Brain microvascular endothelial cell (primary cell): ENCODE results near the gene DDX41.
A peak's percentile ranks its signal among the peaks of the same experiment; 100 is the strongest.

Experiments
- DNase-seq: peaks from one replicate; pipeline ENCODE4 v3.0.0-alpha.2; 2020
- H3K27ac ChIP-seq: fragments of 250-450 bp; sonication (Bioruptor Pico); 2 replicates; pipeline ENCODE4 v1.5.1; 2020; ENCODE audit warnings: mild to moderate bottlenecking, moderate library complexity
- H3K27me3 ChIP-seq: fragments of 250-450 bp; sonication (Bioruptor Pico); replicated peaks from 2 replicates; pipeline ENCODE4 v1.5.1; 2020; ENCODE audit warnings: mild to moderate bottlenecking
- H3K36me3 ChIP-seq: fragments of 250-450 bp; sonication (Bioruptor Pico); replicated peaks from 2 replicates; pipeline ENCODE4 v1.5.1; 2020; ENCODE audit warnings: mild to moderate bottlenecking
- H3K4me3 ChIP-seq: 2 replicates; pipeline ENCODE4 v1.5.1; 2011; ENCODE audit warnings: low read depth, mild to moderate bottlenecking, control low read depth, low read length, moderate library complexity
- CTCF ChIP-seq: IDR thresholded peaks from 2 replicates; pipeline ENCODE4 v1.5.1; 2011; ENCODE audit warnings: low read depth, mild to moderate bottlenecking, moderate library complexity, low read length, control low read depth, inconsistent platforms; ENCODE audit errors: missing control alignments
- in situ Hi-C: cut with HindIII; loops from 2 replicates; pipeline ENCODE4 v1.10.0; 2017; ENCODE audit warnings: low sequenced_read_pairs, low pct_ligation_motif_present

Gene DDX41

DNA sequence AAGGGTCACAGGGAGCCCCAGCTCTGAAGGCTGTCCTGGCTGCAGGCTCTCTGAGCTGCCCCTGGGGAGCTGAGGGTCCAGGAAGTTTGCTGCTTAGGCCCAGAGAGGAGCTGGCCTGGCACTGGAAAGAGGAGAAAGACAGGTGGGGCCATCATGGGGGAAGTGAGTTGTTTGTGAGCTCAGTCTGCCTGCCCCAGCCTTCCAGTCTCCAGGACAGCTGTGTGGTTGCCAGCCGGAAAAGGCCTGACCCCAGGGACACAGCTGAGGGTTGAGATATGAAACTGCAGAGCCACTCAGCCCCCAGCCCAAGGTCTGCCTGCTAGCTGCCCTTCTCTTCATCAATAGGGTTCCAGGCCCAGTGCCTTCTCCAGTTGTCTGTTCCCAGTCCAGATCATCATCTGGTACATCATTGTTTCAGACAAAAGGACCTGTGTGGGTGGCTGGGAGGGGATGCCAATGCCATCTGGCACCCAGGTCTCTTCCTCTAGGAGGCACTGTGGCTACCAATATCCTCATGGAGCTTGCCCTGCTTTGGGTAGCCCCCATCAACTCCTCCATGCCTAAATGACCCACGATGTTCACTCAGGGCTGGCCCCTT lies 4.3 kb upstream of the DDX41 start:
- TF ChIP-seq CTCF = peak; percentile 16
- Histone ChIP-seq H3K4me3 (no peak overlapping the region), H3K36me3 (peaks cover 50% of the 10 kb centered on the region), H3K27ac (no peak overlapping the region), H3K27me3 (no peaks in the 10 kb centered on the region)
- in situ Hi-C loops = no loop called here
- DNase-seq = no peak

- TF ChIP-seq CTCF = no peak
- in situ Hi-C loops = no loop called here
- no peak for DNase-seq
- no peak overlapping the region for H3K4me3 ChIP-seq
- H3K27ac ChIP-seq = no peak overlapping the region
- peaks cover 52% of the 10 kb centered on the region for H3K36me3 ChIP-seq
- no peaks in the 10 kb centered on the region for H3K27me3 ChIP-seq
Measured at GRCh38 chr5:177520271-177520670, 3.5 kb upstream of the DDX41 start.

GRCh38 chr5:177519463-177520235 lies 2.9 kb upstream of the DDX41 start:
- DNase-seq = no peak
- in situ Hi-C loops = no loop called here
- no peaks in the 10 kb centered on the region for H3K27me3 ChIP-seq
- H3K27ac ChIP-seq = no peak overlapping the region
- peaks cover 53% of the 10 kb centered on the region for H3K36me3 ChIP-seq
- TF ChIP-seq CTCF = no peak
- H3K4me3 ChIP-seq = no peak overlapping the region

- Histone ChIP-seq H3K36me3 (peaks cover 66% of the 10 kb centered on the region), H3K4me3 (peak overlapping the region; percentile 100), H3K27me3 (no peaks in the 10 kb centered on the region), H3K27ac (no peak overlapping the region)
- TF ChIP-seq CTCF = no peak
- in situ Hi-C loops = no loop called here
- DNase-seq = no peak
Measured at GRCh38 chr5:177515580-177515979, 1.2 kb downstream of the DDX41 start.

DNA sequence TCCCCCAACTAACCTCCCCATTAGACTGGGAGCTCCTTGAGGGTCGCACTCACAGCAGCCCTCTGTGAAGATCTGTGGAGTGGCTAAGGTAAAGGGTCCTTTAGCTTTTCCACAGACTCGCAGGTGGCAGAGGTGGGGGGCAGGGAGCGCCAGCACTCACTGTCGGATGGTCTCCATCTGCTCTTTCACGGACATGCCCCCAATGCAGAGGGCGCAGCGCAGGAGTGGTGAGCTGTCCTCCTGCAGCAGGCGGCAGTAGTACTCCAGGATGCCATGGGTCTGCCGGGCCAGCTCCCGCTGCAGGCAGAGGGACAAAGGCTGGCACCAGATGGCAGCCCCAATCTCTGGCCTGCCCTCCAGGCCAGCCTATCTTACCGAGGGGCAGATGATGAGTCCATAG lies 2.2 kb downstream of the DDX41 start:
- in situ Hi-C loops = no loop called here
- H3K27me3 ChIP-seq = no peaks in the 10 kb centered on the region
- TF ChIP-seq CTCF = no peak
- peaks cover 59% of the 10 kb centered on the region for H3K36me3 ChIP-seq
- DNase-seq = no peak
- no peak overlapping the region for H3K4me3 ChIP-seq
- no peak overlapping the region for H3K27ac ChIP-seq
